ENCODE measurements around the gene PAPPA2. TPM values are rescaled to one million over a fixed set of nuclear protein-coding genes. Genes with fewer than 3 reads are reported as not detected.
"Not testable (repeated sequence)": the region's sequence is repeated elsewhere in the genome, so short reads cannot be mapped to it uniquely, and the experiment has no call there.

The PAPPA2 gene
- total and polyA plus RNA-seq, 9 donors = 0.45 to 5.1 (median 0.56) TPM

DNA sequence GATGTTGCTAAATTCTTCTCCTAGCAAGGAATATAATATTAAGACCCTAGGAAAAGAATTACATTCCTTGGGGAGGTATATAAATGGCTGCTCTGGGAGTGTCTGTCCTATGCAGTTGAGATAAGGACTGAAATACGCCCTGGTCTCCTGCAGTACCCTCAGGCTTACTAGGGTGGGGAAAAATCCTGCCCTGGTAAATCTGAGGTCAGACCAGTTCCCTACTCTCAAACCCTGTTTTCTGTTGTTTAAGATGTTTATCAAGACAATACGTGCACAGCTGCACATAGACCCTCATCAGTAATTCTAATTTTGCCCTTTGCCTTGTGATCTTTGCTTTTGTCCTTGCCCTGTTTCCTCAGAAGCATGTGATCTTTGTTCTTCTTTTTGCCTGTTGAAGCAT lies 11.2 kb upstream of the PAPPA2 start:
- WGBS (ENCODE audit: insufficient coverage) = no CpG with 5 or more reads among the region's 2 CpGs
- not testable (repeated sequence) for H3K4me1 ChIP-seq (ENCODE audit: control insufficient read depth, insufficient read depth, low read length); H3K27me3 ChIP-seq (ENCODE audit: control insufficient read depth, insufficient read depth, low read length); H3K36me3 ChIP-seq (ENCODE audit: control insufficient read depth, insufficient read depth, low read length); H3K9me3 ChIP-seq (replicated peaks; ENCODE audit: control insufficient read depth, low read depth, low read length); H3K27ac ChIP-seq (ENCODE audit: low read length); H3K4me3 ChIP-seq (ENCODE audit: low read length); DNase-seq

DNA sequence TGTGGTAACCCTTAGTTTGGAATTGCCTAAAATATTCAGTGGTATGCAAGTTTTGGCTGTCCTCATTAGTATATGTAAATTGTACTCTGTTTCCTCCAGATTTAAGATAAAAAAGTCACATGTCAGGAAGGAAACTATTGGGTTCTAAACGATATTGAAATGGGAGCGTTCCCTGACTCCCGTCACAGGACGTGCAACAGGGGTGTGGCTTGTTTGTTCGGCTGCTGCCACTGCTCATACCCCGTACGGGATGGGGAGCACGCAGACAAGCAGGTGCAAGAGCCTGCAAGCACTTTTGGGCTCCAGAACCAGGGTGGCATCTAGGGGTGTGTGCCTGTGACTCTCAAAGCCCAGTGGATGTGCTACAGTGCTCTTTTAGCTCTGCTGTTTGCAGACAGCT lies 6.2 kb upstream of the PAPPA2 start:
- Histone ChIP-seq H3K4me3 (ENCODE audit: low read length) (no peak overlapping the region), H3K27ac (ENCODE audit: low read length) (no peak overlapping the region), H3K9me3 (replicated peaks; ENCODE audit: control insufficient read depth, low read depth, low read length) (peaks cover 4% of the 10 kb centered on the region), H3K27me3 (ENCODE audit: control insufficient read depth, insufficient read depth, low read length) (no peaks in the 10 kb centered on the region), H3K36me3 (ENCODE audit: control insufficient read depth, insufficient read depth, low read length) (no peaks in the 10 kb centered on the region), H3K4me1 (ENCODE audit: control insufficient read depth, insufficient read depth, low read length) (no peaks in the 10 kb centered on the region)
- 84% methylated on average over 8 of the region's 8 CpGs for WGBS (ENCODE audit: insufficient coverage)
- no peak for DNase-seq

DNA sequence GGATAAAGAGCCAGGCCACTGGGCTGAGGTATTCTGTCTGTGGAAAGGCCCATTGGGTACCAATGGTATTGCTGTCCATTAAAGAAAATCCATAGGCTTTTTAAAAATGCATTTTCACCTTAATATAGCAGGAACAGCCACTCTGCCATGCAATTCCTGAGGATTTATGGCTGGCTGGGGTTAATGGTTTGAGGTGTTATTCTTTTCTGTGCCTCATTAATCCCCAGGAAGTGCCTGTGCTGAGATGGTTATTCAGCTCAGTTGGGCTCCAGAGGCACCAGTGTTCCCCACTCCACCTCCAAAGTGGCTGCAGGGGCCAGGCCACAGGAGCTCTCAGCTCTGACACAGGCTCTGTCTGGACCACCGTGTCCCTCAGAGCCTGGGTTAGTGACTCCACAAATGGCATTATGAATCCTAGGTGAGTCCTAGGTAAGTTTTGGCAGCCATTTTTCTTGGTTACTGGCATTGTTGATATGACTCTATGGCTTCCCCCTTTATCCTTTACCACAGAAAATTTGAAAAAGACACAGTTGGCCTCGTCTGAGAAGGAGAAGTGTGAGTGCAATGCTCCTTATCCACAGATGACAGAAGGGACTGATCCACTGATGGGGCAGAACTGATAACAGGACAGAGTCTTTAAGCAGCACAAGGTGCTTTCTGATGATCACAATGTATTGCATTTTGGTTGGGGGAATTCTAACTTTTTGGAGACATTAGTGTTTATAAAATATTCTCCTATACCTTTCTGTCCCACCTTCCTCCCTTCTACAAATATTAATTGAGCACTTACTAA lies 2.2 kb upstream of the PAPPA2 start:
- no peak for DNase-seq
- Histone ChIP-seq H3K9me3 (replicated peaks; ENCODE audit: control insufficient read depth, low read depth, low read length) (peaks cover 4% of the 10 kb centered on the region), H3K27me3 (ENCODE audit: control insufficient read depth, insufficient read depth, low read length) (no peaks in the 10 kb centered on the region), H3K27ac (ENCODE audit: low read length) (no peak overlapping the region), H3K4me1 (ENCODE audit: control insufficient read depth, insufficient read depth, low read length) (no peaks in the 10 kb centered on the region), H3K36me3 (ENCODE audit: control insufficient read depth, insufficient read depth, low read length) (no peaks in the 10 kb centered on the region), H3K4me3 (ENCODE audit: low read length) (no peak overlapping the region)
- no CpG with 5 or more reads among the region's 2 CpGs for WGBS (ENCODE audit: insufficient coverage)

DNA sequence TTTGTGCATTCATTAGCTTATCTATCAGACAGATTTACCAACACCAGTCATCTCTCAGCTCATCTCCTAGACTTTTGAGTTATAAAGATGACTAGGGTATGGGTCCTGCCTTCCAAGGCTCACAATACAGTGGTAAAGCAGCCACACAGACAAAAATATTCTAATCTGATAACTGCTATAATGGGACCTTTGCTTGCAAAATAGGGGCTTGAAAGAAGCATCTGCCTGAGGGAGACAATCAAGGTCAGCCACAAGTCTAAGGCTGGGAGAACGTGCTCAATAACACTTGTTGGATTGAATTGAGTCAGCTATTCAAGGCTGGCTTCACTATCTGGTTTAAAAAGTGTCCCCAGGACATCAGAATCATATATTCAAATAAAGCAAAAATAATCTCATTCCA lies 1.4 kb upstream of the PAPPA2 start:
- H3K36me3 ChIP-seq (ENCODE audit: control insufficient read depth, insufficient read depth, low read length) = no peaks in the 10 kb centered on the region
- no peak for DNase-seq
- WGBS (ENCODE audit: insufficient coverage) = no CpG with 5 or more reads among the region's 1 CpG
- peaks cover 4% of the 10 kb centered on the region for H3K9me3 ChIP-seq (replicated peaks; ENCODE audit: control insufficient read depth, low read depth, low read length)
- H3K27ac ChIP-seq (ENCODE audit: low read length) = no peak overlapping the region
- no peaks in the 10 kb centered on the region for H3K27me3 ChIP-seq (ENCODE audit: control insufficient read depth, insufficient read depth, low read length)
- H3K4me3 ChIP-seq (ENCODE audit: low read length) = no peak overlapping the region
- H3K4me1 ChIP-seq (ENCODE audit: control insufficient read depth, insufficient read depth, low read length) = no peaks in the 10 kb centered on the region

DNA sequence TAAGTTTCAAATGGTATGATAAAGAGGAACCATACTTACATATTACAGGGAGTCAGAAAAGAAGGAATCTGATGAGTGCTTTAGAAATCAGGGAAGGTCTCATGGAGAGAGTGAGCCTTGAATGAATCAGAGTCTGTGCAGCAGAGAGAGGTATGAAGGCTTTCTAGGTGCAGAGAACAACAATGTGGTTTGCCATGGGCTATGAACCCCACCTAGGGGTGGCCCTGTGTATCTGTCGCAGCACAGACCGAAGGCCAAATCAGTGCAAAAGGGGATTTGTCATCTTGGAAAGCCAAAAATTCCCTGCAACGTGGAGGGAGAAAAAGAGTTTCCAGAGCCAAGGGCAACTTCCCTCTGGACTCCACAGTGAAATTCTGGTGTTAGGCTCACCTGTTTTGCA lies 3.5 kb downstream of the PAPPA2 start:
- Histone ChIP-seq H3K4me1 (ENCODE audit: control insufficient read depth, insufficient read depth, low read length) (no peaks in the 10 kb centered on the region), H3K36me3 (ENCODE audit: control insufficient read depth, insufficient read depth, low read length) (no peaks in the 10 kb centered on the region), H3K27me3 (ENCODE audit: control insufficient read depth, insufficient read depth, low read length) (no peaks in the 10 kb centered on the region), H3K4me3 (ENCODE audit: low read length) (no peak overlapping the region), H3K27ac (ENCODE audit: low read length) (no peak overlapping the region), H3K9me3 (replicated peaks; ENCODE audit: control insufficient read depth, low read depth, low read length) (no peaks in the 10 kb centered on the region)
- 25% methylated on average over 3 of the region's 3 CpGs for WGBS (ENCODE audit: insufficient coverage)
- DNase-seq = no peak

DNA sequence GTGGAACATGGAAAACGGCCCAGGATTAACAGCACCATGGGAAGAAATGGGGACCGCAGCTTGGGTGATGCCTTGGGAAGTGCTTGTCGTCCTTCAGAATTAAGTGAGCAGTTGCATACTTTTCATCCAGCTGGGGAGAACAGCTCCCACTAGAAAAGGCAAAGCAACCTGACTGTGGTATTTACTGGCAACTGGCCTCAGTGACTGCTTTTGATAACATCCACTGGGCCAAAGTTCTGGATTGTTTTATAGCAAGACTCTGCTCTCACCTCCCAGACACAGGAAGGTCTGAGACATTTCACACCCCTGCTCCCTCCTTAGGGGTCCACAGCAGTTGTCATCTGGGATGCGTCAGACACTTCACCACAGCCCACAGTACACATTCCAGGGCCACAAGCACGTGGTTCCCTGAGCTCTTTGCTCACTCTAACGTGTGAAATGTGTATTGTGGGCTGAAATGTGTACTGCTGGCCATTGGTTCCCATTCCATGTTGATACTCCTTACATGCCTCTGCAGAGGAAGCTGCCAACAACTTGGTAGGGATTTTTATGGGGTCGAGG lies 6.6 kb downstream of the PAPPA2 start:
- WGBS (ENCODE audit: insufficient coverage) = 54% methylated on average over 2 of the region's 7 CpGs
- Histone ChIP-seq H3K9me3 (replicated peaks; ENCODE audit: control insufficient read depth, low read depth, low read length) (no peaks in the 10 kb centered on the region), H3K27me3 (ENCODE audit: control insufficient read depth, insufficient read depth, low read length) (no peaks in the 10 kb centered on the region), H3K4me1 (ENCODE audit: control insufficient read depth, insufficient read depth, low read length) (no peaks in the 10 kb centered on the region), H3K36me3 (ENCODE audit: control insufficient read depth, insufficient read depth, low read length) (no peaks in the 10 kb centered on the region), H3K4me3 (ENCODE audit: low read length) (no peak overlapping the region), H3K27ac (ENCODE audit: low read length) (no peak overlapping the region)
- no peak for DNase-seq

DNA sequence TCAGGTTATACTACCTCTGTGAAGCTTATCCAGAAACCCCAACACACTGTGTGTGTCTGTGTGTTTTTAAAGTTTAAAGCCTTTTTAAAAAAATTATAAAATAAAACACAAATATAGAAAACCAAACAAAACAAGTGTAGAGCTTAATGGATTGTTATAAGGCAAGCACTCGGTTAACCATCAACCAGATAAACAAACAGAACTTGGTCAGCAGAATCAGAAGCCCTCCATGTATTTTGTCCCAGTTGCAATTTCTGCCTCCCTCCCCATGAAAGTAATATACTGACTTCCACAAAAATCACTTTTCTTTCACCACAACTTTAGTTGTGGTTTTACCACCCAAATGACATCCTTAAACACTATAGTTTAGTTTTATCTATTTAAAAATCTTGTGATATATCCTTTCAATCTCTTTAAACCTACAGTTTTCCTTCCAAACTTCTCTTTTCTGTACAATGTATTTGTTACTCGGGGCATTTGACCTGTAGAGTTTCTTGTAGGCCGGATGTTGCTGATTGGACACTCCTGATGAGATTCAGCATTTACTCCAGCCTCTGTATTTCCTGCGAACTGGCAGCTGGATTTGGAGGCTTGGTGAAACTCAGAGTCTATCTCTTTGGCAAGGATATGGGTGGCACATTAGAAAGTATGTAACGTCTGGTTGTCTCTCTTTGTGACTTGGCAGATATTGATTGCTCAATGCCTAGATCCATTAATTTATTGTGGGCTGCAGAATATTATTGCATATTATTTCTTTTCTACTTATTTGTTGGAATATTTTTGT lies 8.6 kb downstream of the PAPPA2 start:
- WGBS (ENCODE audit: insufficient coverage) = 80% methylated on average over 1 of the region's 5 CpGs

DNA sequence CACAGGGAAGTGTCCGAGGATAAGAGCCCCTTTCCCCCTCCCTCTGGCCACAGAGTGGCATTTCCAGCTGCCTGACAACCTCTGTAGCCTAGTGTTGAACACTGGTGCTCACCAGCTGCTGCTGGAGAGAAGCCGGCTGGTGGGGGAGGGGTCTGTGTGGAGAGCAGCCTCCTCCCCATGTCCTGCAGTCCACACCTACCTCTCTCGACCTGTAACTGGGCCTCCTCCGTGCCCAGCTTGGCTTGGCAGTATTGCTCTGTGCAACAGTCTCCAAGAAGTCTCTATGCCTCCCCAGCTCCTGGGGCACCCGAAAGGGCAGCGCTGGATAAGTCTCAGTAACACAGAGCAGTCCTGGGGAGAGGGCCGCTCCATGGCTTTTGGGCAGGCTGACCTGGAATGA lies 17.0 kb downstream of the PAPPA2 start:
- H3K9me3 ChIP-seq (replicated peaks; ENCODE audit: control insufficient read depth, low read depth, low read length) = no peaks in the 10 kb centered on the region
- H3K36me3 ChIP-seq (ENCODE audit: control insufficient read depth, insufficient read depth, low read length) = no peaks in the 10 kb centered on the region
- no peaks in the 10 kb centered on the region for H3K27me3 ChIP-seq (ENCODE audit: control insufficient read depth, insufficient read depth, low read length)
- H3K27ac ChIP-seq (ENCODE audit: low read length) = no peak overlapping the region
- H3K4me1 ChIP-seq (ENCODE audit: control insufficient read depth, insufficient read depth, low read length) = no peaks in the 10 kb centered on the region
- no peak for DNase-seq
- no peak overlapping the region for H3K4me3 ChIP-seq (ENCODE audit: low read length)
- WGBS (ENCODE audit: insufficient coverage) = 100% methylated on average over 1 of the region's 7 CpGs

More for the DNA sequence above, 8.6 kb downstream of the PAPPA2 start:
- H3K27me3 ChIP-seq (ENCODE audit: control insufficient read depth, insufficient read depth, low read length) = no peaks in the 10 kb centered on the region
- H3K36me3 ChIP-seq (ENCODE audit: control insufficient read depth, insufficient read depth, low read length) = no peaks in the 10 kb centered on the region
- H3K4me3 ChIP-seq (ENCODE audit: low read length) = no peak overlapping the region
- H3K4me1 ChIP-seq (ENCODE audit: control insufficient read depth, insufficient read depth, low read length) = no peaks in the 10 kb centered on the region
- no peaks in the 10 kb centered on the region for H3K9me3 ChIP-seq (replicated peaks; ENCODE audit: control insufficient read depth, low read depth, low read length)
- H3K27ac ChIP-seq (ENCODE audit: low read length) = no peak overlapping the region
- no peak for DNase-seq

DNA sequence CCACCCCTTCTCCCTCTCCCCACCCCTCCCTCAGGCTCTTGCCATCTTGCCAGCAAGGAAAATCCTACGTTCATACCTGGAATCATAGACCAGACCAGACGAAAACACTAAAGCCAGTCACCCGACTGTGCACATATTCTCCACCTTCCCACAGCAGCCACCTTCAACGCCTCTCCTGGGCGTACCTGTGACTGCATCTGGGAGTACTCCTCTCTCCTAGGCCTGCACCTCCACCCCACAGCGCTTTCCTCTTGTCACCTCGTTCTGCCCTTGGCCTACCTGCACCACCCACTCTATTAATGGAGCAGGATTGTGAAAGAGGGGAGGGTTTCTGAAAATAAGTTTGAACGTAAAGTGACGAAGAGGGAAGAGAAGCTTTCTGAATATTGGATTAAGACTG lies 17.8 kb downstream of the PAPPA2 start:
- WGBS (ENCODE audit: insufficient coverage) = 80% methylated on average over 5 of the region's 9 CpGs
- Histone ChIP-seq H3K27ac (ENCODE audit: low read length) (no peak overlapping the region), H3K4me3 (ENCODE audit: low read length) (no peak overlapping the region)

DNA sequence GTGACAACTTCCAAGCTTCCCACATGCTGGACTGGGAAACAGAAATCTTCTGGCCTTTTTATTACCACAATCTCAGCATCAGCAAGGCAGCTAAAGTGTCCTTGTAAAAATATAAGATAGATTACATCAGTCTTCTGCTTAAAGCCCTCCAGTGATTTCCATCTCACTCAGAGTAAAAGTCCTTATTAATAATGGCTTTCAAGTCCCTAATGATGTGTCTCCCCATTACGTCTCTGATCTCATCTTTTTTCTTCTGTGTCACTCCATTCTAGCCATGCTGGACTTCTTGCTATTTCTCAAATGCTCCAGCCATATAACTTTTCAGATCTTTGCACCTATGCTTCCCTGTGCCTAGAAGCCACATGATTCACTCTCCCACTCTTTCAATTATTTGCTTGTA lies 22.1 kb downstream of the PAPPA2 start:
- Histone ChIP-seq H3K4me1 (ENCODE audit: control insufficient read depth, insufficient read depth, low read length) (no peaks in the 10 kb centered on the region), H3K4me3 (ENCODE audit: low read length) (no peak overlapping the region), H3K27me3 (ENCODE audit: control insufficient read depth, insufficient read depth, low read length) (no peaks in the 10 kb centered on the region), H3K27ac (ENCODE audit: low read length) (no peak overlapping the region), H3K36me3 (ENCODE audit: control insufficient read depth, insufficient read depth, low read length) (no peaks in the 10 kb centered on the region), H3K9me3 (replicated peaks; ENCODE audit: control insufficient read depth, low read depth, low read length) (no peaks in the 10 kb centered on the region)
- DNase-seq = no peak
- 60% methylated on average over 1 of the region's 1 CpG for whole genome bisulfite sequencing (ENCODE audit: insufficient coverage)

More for the DNA sequence above, 17.8 kb downstream of the PAPPA2 start:
- Histone ChIP-seq H3K9me3 (replicated peaks; ENCODE audit: control insufficient read depth, low read depth, low read length) (no peaks in the 10 kb centered on the region), H3K36me3 (ENCODE audit: control insufficient read depth, insufficient read depth, low read length) (no peaks in the 10 kb centered on the region), H3K27me3 (ENCODE audit: control insufficient read depth, insufficient read depth, low read length) (no peaks in the 10 kb centered on the region), H3K4me1 (ENCODE audit: control insufficient read depth, insufficient read depth, low read length) (no peaks in the 10 kb centered on the region)
- no peak for DNase-seq
